HG03378 (cell line): Measurements from ENCODE around the gene FNBP1.
"Not testable (repeated sequence)": the region's sequence is repeated elsewhere in the genome, so short reads cannot be mapped to it uniquely, and the experiment has no call there.

Experiments
- ATAC-seq: cut with Tn5 transposase; IDR thresholded peaks from one replicate; pipeline ENCODE4 v1.9.1; 2021; ENCODE audit warnings: mild to moderate bottlenecking, moderate library complexity; ENCODE audit not compliant: unreplicated experiment

Gene FNBP1

GRCh38 chr9:130022566-130023143, 20.3 kb downstream of the FNBP1 start:
- ATAC-seq = no peak

GRCh38 chr9:130021842-130022241, 21.1 kb downstream of the FNBP1 start:
- ATAC-seq = not testable (repeated sequence)

- no peak for ATAC-seq
Observed at GRCh38 chr9:130021123-130021522, 21.9 kb downstream of the FNBP1 start.

DNA sequence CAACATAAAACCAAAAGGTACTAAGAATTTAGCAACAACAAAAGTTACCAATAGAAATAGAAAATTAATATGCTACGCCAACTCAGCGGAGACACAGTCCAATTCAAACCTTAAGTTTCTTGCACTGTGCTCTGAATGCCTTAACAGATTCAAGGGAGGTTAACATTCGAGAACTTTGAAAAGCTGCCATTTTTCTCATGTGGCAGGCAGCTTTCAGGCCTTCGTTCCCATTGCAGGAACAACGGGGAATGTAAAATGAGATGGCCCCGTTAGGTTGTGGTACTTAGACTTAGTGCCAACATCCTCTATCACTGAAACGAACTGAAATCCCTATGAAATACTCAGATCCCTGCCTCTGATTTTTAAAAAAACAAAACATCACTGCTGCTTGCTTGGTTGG, 22.4 kb downstream of the FNBP1 start:
- no peak for ATAC-seq

DNA sequence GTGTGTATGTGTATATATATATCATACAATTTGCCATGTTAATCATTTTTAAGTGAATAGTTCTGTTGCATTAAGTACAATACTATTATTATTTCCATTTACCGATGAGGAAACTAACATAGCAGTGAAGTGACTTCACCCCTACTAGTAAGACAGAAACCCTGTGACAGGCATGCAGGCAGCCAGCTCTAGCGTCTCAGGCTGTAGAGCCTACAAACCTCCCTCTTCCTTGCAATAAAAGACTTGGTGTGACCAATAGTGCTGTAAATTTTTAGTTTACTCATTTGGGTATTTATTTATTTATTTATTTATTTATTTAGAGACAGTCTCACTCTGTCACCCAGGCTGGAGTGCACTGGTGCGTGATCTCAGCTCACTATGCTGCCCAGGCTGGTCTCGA, 24.7 kb downstream of the FNBP1 start:
- no peak for ATAC-seq

- not testable (repeated sequence) for ATAC-seq
Observed at GRCh38 chr9:130017510-130017909, 25.5 kb downstream of the FNBP1 start.

DNA sequence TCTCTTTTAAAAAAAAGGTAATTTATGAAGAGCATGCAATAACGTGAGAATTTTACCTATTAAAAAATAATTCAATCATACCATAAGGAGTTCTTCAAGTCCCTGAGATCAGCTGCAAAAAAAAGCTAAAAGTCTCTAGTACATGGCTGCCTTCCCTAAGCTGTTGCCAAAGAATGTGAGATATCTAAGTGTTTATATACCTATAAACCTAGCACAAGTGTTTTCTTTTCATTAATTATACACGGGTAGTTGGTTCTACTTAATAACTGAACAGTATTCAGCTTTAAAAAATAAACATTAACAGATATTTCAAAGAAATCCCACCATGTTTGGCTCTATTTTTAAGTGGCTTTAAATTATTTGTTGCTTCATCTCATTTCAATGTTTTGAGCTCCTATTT, 25.9 kb downstream of the FNBP1 start:
- ATAC-seq = no peak

GRCh38 chr9:130015353-130016019, 27.5 kb downstream of the FNBP1 start:
- ATAC-seq = no peak

- ATAC-seq = no peak
Observed at GRCh38 chr9:130013326-130013725, 29.7 kb downstream of the FNBP1 start.

DNA sequence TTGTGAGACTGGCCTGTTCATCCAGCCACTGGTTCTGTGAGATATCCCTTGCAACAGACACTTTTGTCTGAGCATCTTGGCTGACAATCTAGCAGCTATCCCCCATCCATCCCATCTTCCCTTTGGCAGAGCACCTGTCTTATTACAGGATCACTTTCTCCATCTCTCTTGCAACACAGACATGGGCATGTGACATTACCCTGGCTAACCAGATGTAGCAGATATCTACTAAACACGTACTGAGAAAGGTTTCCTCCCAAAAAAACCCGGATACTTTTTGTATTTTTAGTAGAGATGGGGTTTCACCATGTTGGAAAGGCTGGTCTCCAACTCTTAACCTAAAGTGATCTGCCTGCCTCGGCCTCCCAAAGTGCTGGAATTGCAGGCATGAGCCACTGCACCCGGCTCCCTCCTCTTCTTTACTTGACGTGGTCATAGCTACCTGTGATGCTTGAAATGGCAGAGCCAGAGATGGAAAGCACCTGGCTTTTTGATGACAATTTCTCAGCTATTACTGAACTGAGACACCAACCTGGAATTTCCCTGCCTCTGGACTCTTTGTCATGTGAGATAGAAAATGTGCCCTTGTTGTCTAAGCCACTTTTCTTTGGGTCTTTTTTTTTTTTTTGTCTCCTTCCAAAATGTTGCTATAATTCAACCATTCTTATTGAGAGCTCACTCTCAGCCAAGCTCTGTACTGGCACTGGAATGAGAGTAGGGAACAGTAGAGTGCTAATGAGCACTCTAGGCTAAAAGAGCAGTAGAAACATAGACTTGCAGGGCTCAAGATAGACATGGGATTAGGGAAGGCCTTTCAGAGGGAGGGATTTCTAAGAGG, 32.6 kb downstream of the FNBP1 start:
- ATAC-seq = no peak

DNA sequence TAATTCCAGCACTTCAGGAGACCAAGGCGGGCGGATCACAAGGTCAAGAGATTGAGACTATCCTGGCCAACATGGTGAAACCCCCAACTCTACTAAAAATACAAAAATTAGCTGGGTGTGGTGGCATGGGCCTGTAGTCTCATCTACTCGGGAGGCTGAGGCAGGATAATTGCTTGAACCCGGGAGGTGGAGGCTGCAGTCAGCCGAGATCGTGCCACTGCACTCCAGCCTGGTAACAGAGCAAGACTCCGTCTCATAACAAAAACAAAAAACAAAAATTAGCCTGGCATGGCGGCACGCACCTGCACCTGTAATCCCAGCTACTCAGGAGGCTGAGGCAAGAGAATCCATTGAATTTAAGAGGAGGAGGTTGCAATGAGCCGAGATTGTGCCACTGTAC, 33.4 kb downstream of the FNBP1 start:
- not testable (repeated sequence) for ATAC-seq

DNA sequence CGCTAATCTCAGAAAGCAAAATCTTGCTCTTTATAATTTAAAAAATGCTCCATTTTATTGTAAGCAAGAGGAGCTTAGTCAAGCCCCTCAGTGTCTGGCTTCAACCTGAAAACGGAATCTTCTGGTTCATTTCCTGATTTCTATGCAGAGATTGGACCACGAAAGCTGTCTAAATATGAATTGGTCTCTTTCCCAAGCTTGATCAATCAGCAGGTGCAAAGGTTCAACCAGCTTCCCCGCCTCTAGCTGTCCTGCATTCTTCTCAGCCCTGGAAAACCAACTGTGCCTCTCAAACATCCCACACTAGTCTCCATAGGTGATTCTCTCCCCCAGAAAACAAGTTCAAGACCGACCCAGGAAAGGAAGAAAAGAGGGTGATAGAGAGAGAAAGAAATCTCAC, 34.5 kb downstream of the FNBP1 start:
- no peak for ATAC-seq

DNA sequence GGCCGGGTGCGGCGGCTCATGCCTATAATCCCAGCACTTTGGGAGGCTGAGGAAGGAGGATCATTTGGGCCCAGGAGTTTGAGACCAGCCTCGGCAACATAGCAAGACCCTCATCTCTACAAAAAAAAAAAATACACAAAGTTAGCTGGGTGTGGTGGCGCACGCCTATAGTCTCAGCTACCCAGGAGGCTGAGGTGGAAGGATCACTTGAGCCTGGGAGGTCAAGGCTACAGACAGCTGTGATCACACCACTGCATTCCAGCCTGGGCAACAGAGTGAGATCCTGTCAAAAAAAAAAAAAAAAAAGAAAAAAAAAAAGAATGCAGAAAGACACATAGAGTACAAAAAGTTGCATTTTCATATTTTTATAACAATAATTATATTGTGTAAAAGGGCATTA, 36.0 kb downstream of the FNBP1 start:
- ATAC-seq = not testable (repeated sequence)

DNA sequence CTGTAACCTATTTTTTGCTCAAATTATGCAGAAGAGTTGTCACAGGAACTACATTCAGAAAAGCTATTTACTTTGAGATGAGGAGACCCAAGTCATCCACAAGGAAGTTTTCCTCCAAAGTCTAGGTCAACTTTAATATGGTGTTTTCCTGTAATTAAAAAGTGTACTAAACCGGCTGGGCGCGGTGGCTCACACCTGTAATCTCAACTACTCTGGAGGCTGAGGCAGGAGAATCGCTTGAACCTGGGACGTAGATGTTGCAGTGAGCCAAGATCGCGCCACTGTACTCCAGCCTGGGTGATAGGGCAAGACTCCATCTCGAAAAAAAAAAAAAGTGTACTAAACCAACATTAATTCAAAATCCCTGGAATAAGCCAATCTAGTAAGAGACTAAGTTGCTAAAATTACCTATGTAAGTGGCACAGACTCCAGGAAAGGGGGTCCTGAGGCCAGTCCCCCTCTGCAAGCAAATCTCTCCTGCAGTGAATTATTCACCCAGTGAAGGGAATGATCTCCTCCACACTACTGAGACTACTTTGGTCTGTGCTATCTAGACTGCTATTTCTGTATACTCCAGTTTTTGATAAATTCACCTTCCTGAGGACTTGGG, 38.9 kb downstream of the FNBP1 start:
- ATAC-seq = no peak

- no peak for ATAC-seq
Observed at GRCh38 chr9:130002320-130002719, 40.7 kb downstream of the FNBP1 start.

DNA sequence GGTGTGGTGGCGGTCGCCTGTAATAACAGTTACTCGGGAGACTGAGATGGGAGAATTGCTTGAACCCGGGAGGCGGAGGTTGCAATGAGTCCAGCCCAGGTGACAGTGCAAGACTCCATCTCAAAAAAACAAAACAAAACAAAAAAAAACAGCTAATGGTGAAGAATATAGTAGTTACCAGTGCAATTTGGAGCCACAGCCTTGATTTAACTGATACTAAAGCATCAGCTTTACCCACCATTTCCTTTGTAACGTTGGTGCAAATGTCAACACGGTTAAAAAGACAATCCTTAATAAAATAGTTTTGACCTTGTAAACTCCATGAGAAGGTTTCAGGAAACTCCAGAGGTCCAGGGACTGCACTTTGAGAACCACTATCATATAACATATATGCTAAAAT, 41.8 kb downstream of the FNBP1 start:
- no peak for ATAC-seq

DNA sequence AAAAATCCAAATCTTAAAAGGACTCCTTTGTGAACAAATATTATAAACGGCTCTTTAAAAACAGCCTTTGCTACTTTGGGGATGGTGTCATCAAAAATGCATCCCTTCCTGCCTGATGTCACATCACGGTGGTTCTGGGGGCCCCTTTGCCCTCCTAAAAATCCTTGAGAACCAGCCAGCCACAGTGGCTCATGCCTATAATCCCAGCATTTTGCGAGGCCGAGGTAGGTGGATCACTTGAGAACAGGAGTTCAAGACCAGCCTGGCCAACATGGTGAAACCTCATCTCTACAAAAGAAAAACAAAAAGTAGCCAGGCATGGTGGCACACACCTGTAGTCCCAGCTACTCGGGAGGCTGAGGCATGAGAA, 43.9 kb downstream of the FNBP1 start:
- no peak for ATAC-seq

DNA sequence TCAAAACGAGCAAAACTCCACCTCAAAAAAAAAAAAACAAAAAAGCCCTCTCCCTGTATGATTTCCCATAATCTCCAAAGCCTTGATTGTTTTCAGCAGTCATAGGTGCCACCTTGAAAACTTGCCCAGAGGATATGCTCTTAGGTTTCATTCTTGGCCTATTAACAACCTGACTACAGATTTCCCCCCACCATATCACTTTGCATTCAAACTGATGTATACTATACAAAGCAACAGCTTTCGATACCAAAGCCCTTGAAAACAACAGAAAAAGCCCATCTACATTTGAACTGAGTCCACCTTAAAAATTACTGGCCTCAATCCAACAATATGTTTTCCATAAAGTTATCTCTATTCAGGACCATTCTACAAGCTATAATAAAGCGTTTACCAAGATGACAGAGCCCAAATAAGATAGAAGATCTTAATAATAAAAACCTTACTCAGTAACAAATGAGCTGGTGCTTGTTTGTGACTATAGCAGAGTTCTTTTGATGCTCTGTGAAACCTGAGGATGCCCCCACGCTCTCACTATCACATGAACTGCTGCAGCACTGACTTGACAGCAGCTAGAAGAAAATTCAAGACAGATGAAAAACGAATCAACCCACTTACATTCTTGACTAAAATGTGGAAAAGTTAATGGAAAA, 44.4 kb downstream of the FNBP1 start:
- no peak for ATAC-seq

GRCh38 chr9:129997706-129998105, 45.3 kb downstream of the FNBP1 start:
- not testable (repeated sequence) for ATAC-seq

DNA sequence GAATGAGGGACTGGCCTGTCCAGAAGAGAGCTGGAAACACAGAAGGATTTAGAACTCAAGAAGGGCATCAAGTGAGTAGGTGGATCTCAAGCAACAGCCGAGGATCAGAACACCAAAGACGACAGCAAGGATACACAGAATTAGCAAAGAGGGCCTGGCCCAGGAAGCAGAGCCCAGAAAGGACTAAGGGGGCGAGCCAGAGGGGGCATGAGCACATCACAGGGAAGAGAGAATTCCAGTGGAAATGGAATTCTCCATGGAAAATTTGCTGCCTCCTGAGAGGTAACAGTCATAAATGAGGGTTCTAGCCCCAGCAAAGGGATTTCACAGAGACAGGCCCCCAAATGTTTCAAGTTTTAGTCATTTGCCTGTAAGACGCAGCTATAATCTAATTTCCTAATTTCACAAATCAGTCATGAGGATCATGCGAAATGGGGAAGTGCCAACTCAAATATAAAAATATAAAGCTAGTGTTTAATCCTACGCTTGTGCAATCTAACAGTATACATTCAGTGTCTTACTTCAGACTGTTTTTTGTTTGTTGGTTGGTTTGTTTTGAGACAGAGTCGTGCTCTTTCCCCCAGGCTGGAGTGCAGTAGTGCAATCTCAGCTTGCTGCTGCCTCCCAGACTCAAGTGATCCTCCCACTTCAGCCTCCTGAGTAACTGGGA, 46.7 kb downstream of the FNBP1 start:
- ATAC-seq = no peak
